ENCODE data around the gene PHETA1. TPM values are rescaled to one million over a fixed set of nuclear protein-coding genes. Genes with fewer than 3 reads are reported as not detected.

PHETA1 gene
- total and polyA plus RNA-seq, 2 experiments from 2014 or later = 5.3 to 12.9 TPM

GRCh38 chr12:111316671-111317070 is 52.2 kb downstream of the PHETA1 start (continued):
- no peak for TF ChIP-seq ZNF462 (CRISPR knock-in tag; IDR thresholded peaks at IDR 0.05)

GRCh38 chr12:111314953-111315539 is 53.8 kb downstream of the PHETA1 start:
- Mint-ChIP-seq H3K4me1 (0 out of 3 replicates have a peak, but pooled peaks cover 2% of the 10 kb centered on the region), H3K27ac (no peak overlapping the region), H3K9me3 (no peaks in the 10 kb centered on the region), H3K27me3 (ENCODE audit: insufficient read depth, low read depth, poor library complexity) (peaks cover 9% of the 10 kb centered on the region), H3K4me3 (no peak overlapping the region), H3K36me3 (ENCODE audit: low read depth) (no peaks in the 10 kb centered on the region; the same call in 2 of the 3 replicates)
- H3F3A ChIP-seq (replicated peaks; ENCODE audit: low read depth) = no peaks in the 10 kb centered on the region
- no peak overlapping the region for H3K27ac ChIP-seq (ENCODE audit: low read depth)
- H3K4me3 ChIP-seq = no peak overlapping the region
- DNase-seq (ENCODE audit: low spot score) = no peak
- no peaks in the 10 kb centered on the region for H4K20me1 ChIP-seq (replicated peaks; ENCODE audit: insufficient read depth)
- H3K4me2 ChIP-seq = no peak overlapping the region
- H3K36me3 ChIP-seq (ENCODE audit: insufficient read depth) = no peaks in the 10 kb centered on the region
- H2AFZ ChIP-seq = no peak overlapping the region
- no peaks in the 10 kb centered on the region for H3K9me2 ChIP-seq (ENCODE audit: insufficient read depth)
- no peaks in the 10 kb centered on the region for H3K4me1 ChIP-seq (ENCODE audit: insufficient read depth)
- no peaks in the 10 kb centered on the region for H3K27me3 ChIP-seq (ENCODE audit: insufficient read depth)
- H3K79me2 ChIP-seq (replicated peaks; ENCODE audit: insufficient read depth) = no peaks in the 10 kb centered on the region
- no peak for ATAC-seq
- TF ChIP-seq NANOG (IDR thresholded peaks at IDR 0.05; ENCODE audit: borderline replicate concordance) = no peak
- no peak for TF ChIP-seq EZH2 (IDR thresholded peaks at IDR 0.05; ENCODE audit: low read depth, unreplicated experiment)
- TF ChIP-seq ZNF114 (CRISPR knock-in tag; IDR thresholded peaks at IDR 0.05) = no peak
- no peak for TF ChIP-seq REST (IDR thresholded peaks at IDR 0.05; ENCODE audit: unreplicated experiment)
- no peak for TF ChIP-seq STAT1 (IDR thresholded peaks at IDR 0.05; ENCODE audit: unreplicated experiment)

Data from GM23338 (cell line).